H1 (cell line): ENCODE results near the gene NDRG4. TPM values are rescaled to one million over a fixed set of nuclear protein-coding genes. Genes with fewer than 3 reads are reported as not detected.

Source experiments
- CTCF ChIA-PET: fragments of 300-600 bp; sonication (Branson Sonifier 250); formaldehyde crosslinking; loops from one replicate; lab custom pipeline; 2021; ENCODE audit not compliant: partially characterized antibody; lab: Charles Lee
- POLR2A ChIA-PET: fragments of 300-600 bp; sonication (Branson Sonifier 250); formaldehyde crosslinking; loops from one replicate; lab custom pipeline; 2021; ENCODE audit warnings: inconsistent platforms; ENCODE audit not compliant: partially characterized antibody; lab: Charles Lee
- DNase-seq, 2 experiments: peaks; one replicate each; pipeline versions ENCODE4 v3.0.0 to v3.0.0-alpha.2; 2010 to 2022; ENCODE audit warnings: low spot score in 2 of 2, low read depth in 1 of 2, mixed read lengths in 1 of 2
- FAIRE-seq: peaks from 2 replicates; lab custom pipeline; 2011; peaks lifted over from hg19 to GRCh38; lab: Jason Lieb, UNC
- H2AFZ ChIP-seq: 2 replicates; pipeline ENCODE4 v1.8.1; 2012; ENCODE audit warnings: low read length, inconsistent platforms
- H2AK5ac ChIP-seq: 2 replicates; pipeline ENCODE4 v1.6.1; 2013; ENCODE audit warnings: low read depth, low read length
- H2BK120ac ChIP-seq: replicated peaks from 2 replicates; pipeline ENCODE3; 2013; ENCODE audit warnings: low read depth, low read length, inconsistent platforms
- H2BK12ac ChIP-seq: 2 replicates; pipeline ENCODE4 v1.6.1; 2013; ENCODE audit warnings: low read depth, low read length
- H2BK15ac ChIP-seq: 2 replicates; pipeline ENCODE4 v1.6.1; 2013; ENCODE audit warnings: low read length
- H2BK20ac ChIP-seq: 2 replicates; pipeline ENCODE4 v1.6.1; 2013; ENCODE audit warnings: low read length
- H2BK5ac ChIP-seq: 2 replicates; pipeline ENCODE4 v1.6.1; 2013; ENCODE audit warnings: low read depth, low read length
- H3K14ac ChIP-seq: 2 replicates; pipeline ENCODE4 v1.6.1; 2013; ENCODE audit warnings: inconsistent platforms; ENCODE audit not compliant: insufficient read length
- H3K18ac ChIP-seq: 2 replicates; pipeline ENCODE4 v1.6.1; 2013; ENCODE audit warnings: low read length; ENCODE audit errors: extremely low read depth
- H3K23ac ChIP-seq: 2 replicates; pipeline ENCODE4 v1.6.1; 2013; ENCODE audit warnings: inconsistent platforms; ENCODE audit not compliant: insufficient read length
- H3K23me2 ChIP-seq: 2 replicates; pipeline ENCODE4 v1.6.1; 2013; ENCODE audit warnings: low read depth, low read length
- H3K27ac ChIP-seq: 2 replicates; pipeline ENCODE4 v1.6.1; 2011; ENCODE audit warnings: low read depth, low read length, inconsistent platforms
- H3K27me3 ChIP-seq, 4 experiments: replicated peaks in 1 of 4; 1 replicate in 1 of 4; 2 replicates in 3 of 4; pipeline versions ENCODE4 v1.6.1 to v1.8.1; 2011 to 2013; ENCODE audit warnings: low read length in 3 of 4, mild to moderate bottlenecking in 3 of 4, inconsistent platforms in 2 of 4, mixed read lengths in 2 of 4, moderate library complexity in 1 of 4; ENCODE audit not compliant: control insufficient read depth in 3 of 4, insufficient read depth in 3 of 4; ENCODE audit errors: extremely low read depth in 1 of 4
- H3K36me3 ChIP-seq, 4 experiments: 2 replicates each; pipeline versions ENCODE4 v1.6.1 to v1.8.1; 2011 to 2013; ENCODE audit warnings: mild to moderate bottlenecking in 4 of 4, low read length in 3 of 4, moderate library complexity in 2 of 4, control low read depth in 1 of 4, inconsistent platforms in 1 of 4; ENCODE audit not compliant: insufficient read depth in 4 of 4, control insufficient read depth in 2 of 4
- H3K4ac ChIP-seq: replicated peaks from 2 replicates; pipeline ENCODE3; 2013; ENCODE audit warnings: low read length, low read depth, mixed read lengths, inconsistent platforms; ENCODE audit not compliant: insufficient read length
- H3K4me1 ChIP-seq, 4 experiments: replicated peaks in 1 of 4; 1 replicate in 1 of 4; 2 replicates in 3 of 4; pipeline versions ENCODE4 v1.6.1 to v1.8.1; 2011 to 2013; ENCODE audit warnings: low read length in 3 of 4, inconsistent platforms in 2 of 4, mixed read lengths in 1 of 4; ENCODE audit not compliant: insufficient read depth in 4 of 4, control insufficient read depth in 3 of 4
- H3K4me2 ChIP-seq, 2 experiments: 2 replicates each; pipeline versions ENCODE4 v1.6.1 to v1.8.1; 2011 to 2013; ENCODE audit warnings: low read depth in 2 of 2, low read length in 2 of 2, control low read depth in 1 of 2, inconsistent platforms in 1 of 2, mild to moderate bottlenecking in 1 of 2; ENCODE audit not compliant: insufficient read depth in 1 of 2
- H3K4me3 ChIP-seq, 4 experiments: fragments of 200-600, 300-600 bp in 1 of 4; sonication (generic), shearing (Covaris generic), sonication (Bioruptor Twin) in 1 of 4; 2 replicates each; pipeline versions ENCODE4 v1.5.1 to v1.8.1; 2011 to 2016; ENCODE audit warnings: low read length in 4 of 4, low read depth in 3 of 4, control low read depth in 2 of 4, inconsistent platforms in 2 of 4, mild to moderate bottlenecking in 2 of 4, mixed read lengths in 1 of 4, moderate library complexity in 1 of 4; ENCODE audit not compliant: insufficient read depth in 2 of 4; ENCODE audit errors: extremely low read depth in 1 of 4
- H3K56ac ChIP-seq: replicated peaks from 2 replicates; pipeline ENCODE3; 2013; ENCODE audit warnings: low read depth, mild to moderate bottlenecking, mixed read lengths, low read length, inconsistent platforms; ENCODE audit not compliant: insufficient read length
- H3K79me1 ChIP-seq: 2 replicates; pipeline ENCODE4 v1.6.1; 2013; ENCODE audit warnings: low read depth, low read length, control low read depth
- H3K79me2 ChIP-seq, 2 experiments: 2 replicates each; pipeline versions ENCODE4 v1.6.1 to v1.8.1; 2012 to 2013; ENCODE audit warnings: low read length in 2 of 2, mild to moderate bottlenecking in 2 of 2, inconsistent platforms in 1 of 2; ENCODE audit not compliant: insufficient read depth in 2 of 2, control insufficient read depth in 1 of 2
- H3K9ac ChIP-seq, 4 experiments: replicated peaks in 1 of 4; 1 replicate in 1 of 4; 2 replicates in 3 of 4; pipeline versions ENCODE4 v1.6.1 to v1.8.1; 2011 to 2013; ENCODE audit warnings: low read depth in 3 of 4, low read length in 3 of 4, control low read depth in 2 of 4, mild to moderate bottlenecking in 2 of 4, moderate library complexity in 2 of 4, inconsistent platforms in 1 of 4; ENCODE audit errors: extremely low read depth in 1 of 4
- H3K9me3 ChIP-seq, 2 experiments: 2 replicates each; pipeline versions ENCODE4 v1.6.1 to v1.8.1; 2012 to 2013; ENCODE audit warnings: mild to moderate bottlenecking in 2 of 2, moderate library complexity in 2 of 2, control low read depth in 1 of 2, inconsistent platforms in 1 of 2, low read depth in 1 of 2, low read length in 1 of 2, mixed read lengths in 1 of 2; ENCODE audit not compliant: insufficient read depth in 2 of 2
- H4K20me1 ChIP-seq, 2 experiments: replicated peaks in 1 of 2; 2 replicates each; pipeline versions ENCODE3 to v1.8.1; 2011 to 2013; ENCODE audit warnings: inconsistent platforms in 2 of 2, low read length in 2 of 2, mild to moderate bottlenecking in 1 of 2; ENCODE audit not compliant: insufficient read depth in 2 of 2, control insufficient read depth in 1 of 2
- H4K5ac ChIP-seq: 2 replicates; pipeline ENCODE4 v1.6.1; 2013; ENCODE audit warnings: low read length, low read depth, mixed read lengths, inconsistent platforms; ENCODE audit not compliant: insufficient read length
- H4K8ac ChIP-seq: 2 replicates; pipeline ENCODE4 v1.8.0; 2013; ENCODE audit warnings: mild to moderate bottlenecking, moderate library complexity, low read length, inconsistent platforms; ENCODE audit not compliant: insufficient read depth; ENCODE audit errors: extremely low read depth
- H4K91ac ChIP-seq: replicated peaks from 2 replicates; pipeline ENCODE3; 2013; ENCODE audit warnings: low read length, mixed read lengths, inconsistent platforms; ENCODE audit not compliant: insufficient read length
- RFX5 ChIP-seq: IDR thresholded peaks from 2 replicates; pipeline ENCODE4 v1.6.1; 2011; ENCODE audit warnings: low read depth, low read length, improper control_type of control experiment, borderline replicate concordance
- TEAD4 ChIP-seq: IDR thresholded peaks from 2 replicates; pipeline ENCODE4 v1.6.1; 2012; ENCODE audit warnings: low read depth, low read length, inconsistent platforms, mixed read lengths
- WGBS, 2 experiments: shearing (Covaris generic) in 1 of 2; methylation state at CpG; one replicate each; pipeline versions ENCODE4 v1.1.6 to v1.1.7; 2013 to 2015; ENCODE audit warnings: low lambda C conversion rate in 2 of 2, mixed read lengths in 2 of 2, inconsistent platforms in 1 of 2, low coverage in 1 of 2, missing lambda C conversion rate in 1 of 2; ENCODE audit not compliant: insufficient replicate concordance in 2 of 2, insufficient coverage in 1 of 2, insufficient read length in 1 of 2; ENCODE audit errors: extremely low coverage in 1 of 2, missing lambda C conversion rate in 1 of 2; 5-methylcytosine and 5-hydroxymethylcytosine counted together
- polyA plus RNA-seq, 7 experiments: library from polyadenylated mRNA; depleted of rRNA in 3 of 7; stranded (reverse) in 5 of 7; unstranded in 2 of 7; fragments of >200 nt in 5 of 7; fragments of 200-250 nt in 2 of 7; gene quantifications; 1 replicate in 5 of 7; 2 replicates in 1 of 7; 4 replicates in 1 of 7; pipeline versions ENCODE4 v1.2.1 to v1.2.3, GENCODE V29; 2011 to 2013; ENCODE audit warnings: missing spikeins in 2 of 7, mixed read lengths in 2 of 7
- total RNA-seq: library from RNA; stranded (reverse); fragmentation: NEBNext Ultra II Directional; extraction: Animal tissue kit (Norgen Biotek cat#: 25700); gene quantifications from 2 replicates; pipeline ENCODE4 v1.2.1, GENCODE V29; 2021

Gene NDRG4
- total and polyA plus RNA-seq, 2 of the 8 experiments (the other 6 are each of a cell fraction or from before 2014, with no cell fraction given) = 20.8 to 30.9 TPM

- TF ChIP-seq RFX5 (no peak), TEAD4 (no peak)
- H3K14ac ChIP-seq = no peak overlapping the region
- H3K4me2 ChIP-seq = no peak overlapping the region
- ChIA-PET CTCF (interaction anchor here (1.2 to 2.3 kb wide), 7 partner anchors 10 to 120 kb away, joined by 3 to 8 read pairs (median 5); no protein-coding TSS in a partner anchor), POLR2A (no interaction called here)
- no peak for FAIRE-seq
- no peak overlapping the region for H2BK120ac ChIP-seq
- no peak overlapping the region for H3K18ac ChIP-seq
- H3K27ac ChIP-seq = no peak overlapping the region
- H4K20me1 ChIP-seq = no peaks in the 10 kb centered on the region
- H3K4me3 ChIP-seq = no peak overlapping the region
- H3K36me3 ChIP-seq = no peaks in the 10 kb centered on the region
- no peak overlapping the region for H4K5ac ChIP-seq
- no peak overlapping the region for H3K9ac ChIP-seq
- H2BK12ac ChIP-seq = no peak overlapping the region
- H3K9me3 ChIP-seq = no peaks in the 10 kb centered on the region
- no peak overlapping the region for H4K8ac ChIP-seq
- WGBS, 2 experiments = 78% methylated on average over 3 of the region's 3 CpGs; no CpG with 5 or more reads in 1 of the 2 experiments
- H3K23me2 ChIP-seq = peaks cover 1% of the 10 kb centered on the region; the same call in 1 of the 2 replicates
- no peak overlapping the region for H2AFZ ChIP-seq
- H2BK5ac ChIP-seq = no peak overlapping the region
- no peaks in the 10 kb centered on the region for H3K79me1 ChIP-seq
- H2BK15ac ChIP-seq = no peak overlapping the region
- H2BK20ac ChIP-seq = no peak overlapping the region
- no peak overlapping the region for H3K56ac ChIP-seq
- no peak overlapping the region for H3K4ac ChIP-seq
- H2AK5ac ChIP-seq = no peak overlapping the region
- no peak overlapping the region for H3K23ac ChIP-seq
- no peak overlapping the region for H4K91ac ChIP-seq
- H3K27me3 ChIP-seq = no peaks in the 10 kb centered on the region
- no peak for DNase-seq
- no peaks in the 10 kb centered on the region for H3K79me2 ChIP-seq
- H3K4me1 ChIP-seq = no peaks in the 10 kb centered on the region; a peak in 1 of 7 replicates
Observed at GRCh38 chr16:58456193-58456592, 43.8 kb upstream of the NDRG4 start.
